Cardiac muscle cell (in vitro differentiated cells and primary cell): ENCODE data around the gene CDKL5. TPM values are rescaled to one million over a fixed set of nuclear protein-coding genes. Genes with fewer than 3 reads are reported as not detected.
"Not testable (repeated sequence)": the region's sequence is repeated elsewhere in the genome, so short reads cannot be mapped to it uniquely, and the experiment has no call there.

Experiments
- DNase-seq, 2 donors: peaks; one replicate each; pipeline versions ENCODE4 v3.0.0 to v3.0.0-alpha.2; 2010 to 2017; ENCODE audit warnings: low read depth in 1 of 2, low spot score in 1 of 2
- H3K27ac ChIP-seq: fragments of 200-600 bp; sonication (generic); 2 replicates; pipeline ENCODE4 v1.5.1; 2016
- H3K27me3 ChIP-seq: fragments of 200-600 bp; sonication (generic); 2 replicates; pipeline ENCODE4 v1.6.0; 2016; ENCODE audit warnings: control low read depth
- H3K36me3 ChIP-seq: fragments of 200-600 bp; sonication (generic); 2 replicates; pipeline ENCODE4 v1.5.1; 2016; ENCODE audit warnings: control low read depth
- H3K4me1 ChIP-seq: fragments of 200-600 bp; sonication (generic); 2 replicates; pipeline ENCODE4 v1.8.1; 2017; ENCODE audit warnings: low read depth, mild to moderate bottlenecking, mixed run types
- H3K4me3 ChIP-seq: fragments of 200-600 bp; sonication (generic); 2 replicates; pipeline ENCODE4 v1.5.1; 2016; ENCODE audit warnings: mild to moderate bottlenecking
- H3K9me3 ChIP-seq: fragments of 200-600 bp; sonication (generic); 2 replicates; pipeline ENCODE4 v1.5.1; 2017; ENCODE audit warnings: low read depth, mild to moderate bottlenecking, control low read depth
- CTCF ChIP-seq: IDR thresholded peaks from 2 replicates; pipeline ENCODE4 v1.5.1; 2012; ENCODE audit warnings: low read depth, mild to moderate bottlenecking, low read length
- polyA plus RNA-seq: library from polyadenylated mRNA; unstranded; fragments of >200 nt; fragmentation: Nextera tagmentation; extraction: Ambion mirVana; gene quantifications from 2 replicates; pipeline ENCODE4 v1.2.1, GENCODE V29; 2016
- total RNA-seq: library from RNA; depleted of rRNA; stranded (reverse); fragments of >200 nt; gene quantifications from 2 replicates; pipeline ENCODE4 v1.2.3, GENCODE V29; 2016

The CDKL5 gene
- total and polyA plus RNA-seq, 2 experiments from 2014 or later: 2.7 to 12.9 TPM

- Histone ChIP-seq H3K27ac (no peak overlapping the region), H3K36me3 (no peaks in the 10 kb centered on the region), H3K27me3 (no peaks in the 10 kb centered on the region), H3K4me1 (no peaks in the 10 kb centered on the region), H3K4me3 (no peak overlapping the region), H3K9me3 (no peaks in the 10 kb centered on the region)
- DNase-seq: peak in 1 of 2 donors; percentile 5
- no peak for TF ChIP-seq CTCF
Observed at GRCh38 chrX:18582910-18583493, 157.6 kb downstream of the CDKL5 start.

- H3K36me3 ChIP-seq, H3K4me1 ChIP-seq, H3K27me3 ChIP-seq, H3K9me3 ChIP-seq, DNase-seq, H3K4me3 ChIP-seq, H3K27ac ChIP-seq: not testable (repeated sequence)
Observed at GRCh38 chrX:18589292-18589691, 163.9 kb downstream of the CDKL5 start.

GRCh38 chrX:18591834-18592233, 166.4 kb downstream of the CDKL5 start:
- Histone ChIP-seq H3K27ac (no peak overlapping the region), H3K4me3 (no peak overlapping the region), H3K9me3 (no peaks in the 10 kb centered on the region), H3K4me1 (no peaks in the 10 kb centered on the region), H3K27me3 (no peaks in the 10 kb centered on the region), H3K36me3 (no peaks in the 10 kb centered on the region)
- DNase-seq: no peak
- no peak for TF ChIP-seq CTCF

GRCh38 chrX:18594079-18594478, 168.7 kb downstream of the CDKL5 start:
- Histone ChIP-seq H3K4me3 (no peak overlapping the region), H3K4me1 (no peaks in the 10 kb centered on the region), H3K27ac (no peak overlapping the region), H3K27me3 (no peaks in the 10 kb centered on the region), H3K36me3 (no peaks in the 10 kb centered on the region), H3K9me3 (no peaks in the 10 kb centered on the region)
- TF ChIP-seq CTCF: no peak
- DNase-seq: no peak

GRCh38 chrX:18596096-18596495, 170.7 kb downstream of the CDKL5 start:
- no peak for DNase-seq
- no peak for TF ChIP-seq CTCF
- Histone ChIP-seq H3K9me3 (no peaks in the 10 kb centered on the region), H3K36me3 (no peaks in the 10 kb centered on the region), H3K27me3 (no peaks in the 10 kb centered on the region), H3K4me3 (no peak overlapping the region), H3K27ac (no peak overlapping the region), H3K4me1 (no peaks in the 10 kb centered on the region)

- Histone ChIP-seq H3K27ac (no peak overlapping the region), H3K9me3 (no peaks in the 10 kb centered on the region), H3K27me3 (no peaks in the 10 kb centered on the region), H3K36me3 (no peaks in the 10 kb centered on the region), H3K4me1 (no peaks in the 10 kb centered on the region), H3K4me3 (no peak overlapping the region)
- TF ChIP-seq CTCF: no peak
- DNase-seq: no peak
Observed at GRCh38 chrX:18598413-18598812, 173.0 kb downstream of the CDKL5 start.
